ENCODE data around the gene MPPE1.
"Not testable (repeated sequence)": the region's sequence is repeated elsewhere in the genome, so short reads cannot be mapped to it uniquely, and the experiment has no call there.

MPPE1 gene, protein sequence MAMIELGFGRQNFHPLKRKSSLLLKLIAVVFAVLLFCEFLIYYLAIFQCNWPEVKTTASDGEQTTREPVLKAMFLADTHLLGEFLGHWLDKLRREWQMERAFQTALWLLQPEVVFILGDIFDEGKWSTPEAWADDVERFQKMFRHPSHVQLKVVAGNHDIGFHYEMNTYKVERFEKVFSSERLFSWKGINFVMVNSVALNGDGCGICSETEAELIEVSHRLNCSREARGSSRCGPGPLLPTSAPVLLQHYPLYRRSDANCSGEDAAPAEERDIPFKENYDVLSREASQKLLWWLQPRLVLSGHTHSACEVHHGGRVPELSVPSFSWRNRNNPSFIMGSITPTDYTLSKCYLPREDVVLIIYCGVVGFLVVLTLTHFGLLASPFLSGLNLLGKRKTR

DNA sequence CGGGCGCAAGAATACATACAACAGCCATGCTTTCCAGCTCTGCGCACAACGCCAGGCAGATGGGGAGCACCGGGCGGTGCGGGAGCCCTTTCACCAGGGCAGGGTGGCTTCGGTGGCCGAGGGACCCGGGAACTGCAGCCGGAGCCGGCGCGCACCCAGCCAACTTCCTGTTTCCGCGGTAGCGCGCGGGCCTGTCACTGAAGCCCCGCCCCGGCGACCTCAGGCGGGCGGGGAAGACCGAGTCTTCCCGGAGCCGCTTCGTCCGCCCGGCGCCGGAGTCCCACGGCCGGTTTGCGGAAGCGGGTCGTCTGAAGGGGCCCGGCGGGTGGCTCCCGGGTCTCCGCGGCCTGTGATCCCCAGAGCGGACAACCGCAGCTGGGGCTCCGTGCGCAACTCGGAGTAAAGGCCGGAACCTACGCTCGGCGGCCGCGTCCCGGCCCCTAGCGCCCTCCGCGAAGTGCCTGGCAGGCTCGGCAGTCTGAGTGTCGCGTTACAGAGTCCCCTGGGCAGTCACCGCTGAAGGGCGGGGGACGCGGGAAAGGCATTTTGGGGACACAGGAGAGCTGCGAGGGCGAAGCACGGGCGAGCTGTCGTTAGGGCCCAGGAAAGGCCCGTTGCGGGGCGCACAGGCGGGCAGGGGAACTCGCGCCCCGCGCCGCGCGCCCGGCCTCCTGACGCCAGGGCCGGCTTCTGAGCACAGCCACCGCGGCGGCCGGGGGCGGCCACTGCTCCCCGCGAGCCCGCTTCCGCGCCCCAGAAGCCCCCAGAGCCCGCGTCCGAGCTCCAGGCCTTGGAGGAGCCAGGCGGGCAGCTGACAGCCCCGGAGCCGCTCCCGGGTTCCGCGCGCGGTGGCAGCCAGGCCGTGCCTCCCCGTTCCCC is at the start of gene MPPE1:
TSS of gene MPPE1 (minus strand) at position 136 of the 879 bp plus-strand sequence. CDS start 11,053 bp downstream, outside the sequence.
- peak; percentile 86 for DNase-seq

DNA sequence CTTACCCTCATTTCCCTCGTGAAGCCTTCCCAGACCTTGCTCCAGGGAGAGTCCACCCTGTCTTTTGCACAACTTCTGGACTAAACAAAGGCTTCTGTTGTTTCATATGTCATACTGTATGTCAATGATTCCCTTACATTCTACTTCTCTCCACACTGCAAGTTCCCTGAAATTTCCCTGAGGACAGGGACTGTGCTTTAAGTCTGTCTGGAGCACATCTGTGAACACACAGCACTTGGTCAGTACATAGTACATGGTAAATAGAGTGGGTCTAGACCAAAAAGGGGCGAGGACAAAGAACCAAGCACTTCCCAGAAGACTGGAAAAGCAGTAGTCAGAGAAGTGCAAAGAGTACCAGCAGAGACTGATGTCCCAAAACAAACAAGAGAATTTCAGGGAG is 49.5 kb upstream of the MPPE1 start:
- DNase-seq, result no peak

DNA sequence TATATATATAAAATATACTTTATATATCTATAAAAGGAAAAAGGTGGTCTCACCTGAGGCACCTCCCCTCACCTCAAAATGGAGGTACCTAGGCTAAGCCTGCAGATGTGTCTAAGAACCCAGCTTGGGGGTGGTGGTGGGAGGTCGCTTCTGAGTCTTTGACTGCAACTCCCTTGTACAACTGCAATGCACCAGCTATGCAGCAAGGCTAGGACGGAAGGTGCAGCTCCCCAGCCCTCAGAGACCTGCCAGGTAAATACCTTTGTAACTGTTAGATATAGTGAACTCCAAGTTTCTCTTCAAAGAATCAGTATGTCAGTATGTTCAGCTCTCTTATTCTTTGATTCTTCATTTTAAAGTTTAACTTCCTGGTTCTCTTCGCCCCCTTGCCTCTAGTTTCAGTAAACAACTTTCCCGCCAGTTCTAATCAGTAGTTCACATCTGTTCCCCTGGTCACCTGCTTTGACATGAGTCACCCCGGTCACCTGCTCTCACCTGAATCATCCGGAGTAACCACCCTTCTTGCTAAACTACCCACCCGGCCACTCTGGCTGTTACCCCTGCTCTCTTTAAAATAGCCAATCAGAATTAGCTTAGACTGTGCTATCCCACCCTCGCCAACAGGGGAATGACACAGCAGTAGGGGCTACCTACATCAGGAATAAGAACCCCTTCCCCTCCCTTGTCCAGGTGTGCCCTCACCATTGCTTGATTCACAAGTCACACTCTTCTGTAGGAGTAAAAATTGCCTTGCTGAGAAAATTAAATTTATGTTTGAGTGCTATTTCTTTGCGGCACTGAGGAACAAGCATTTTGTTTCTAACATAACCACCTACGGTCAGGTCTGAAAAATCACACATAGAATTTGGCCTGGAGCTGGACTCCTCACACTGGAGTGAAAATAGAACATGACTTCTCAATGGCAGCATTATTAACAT is 48.5 kb upstream of the MPPE1 start:
- DNase-seq, result no peak

DNA sequence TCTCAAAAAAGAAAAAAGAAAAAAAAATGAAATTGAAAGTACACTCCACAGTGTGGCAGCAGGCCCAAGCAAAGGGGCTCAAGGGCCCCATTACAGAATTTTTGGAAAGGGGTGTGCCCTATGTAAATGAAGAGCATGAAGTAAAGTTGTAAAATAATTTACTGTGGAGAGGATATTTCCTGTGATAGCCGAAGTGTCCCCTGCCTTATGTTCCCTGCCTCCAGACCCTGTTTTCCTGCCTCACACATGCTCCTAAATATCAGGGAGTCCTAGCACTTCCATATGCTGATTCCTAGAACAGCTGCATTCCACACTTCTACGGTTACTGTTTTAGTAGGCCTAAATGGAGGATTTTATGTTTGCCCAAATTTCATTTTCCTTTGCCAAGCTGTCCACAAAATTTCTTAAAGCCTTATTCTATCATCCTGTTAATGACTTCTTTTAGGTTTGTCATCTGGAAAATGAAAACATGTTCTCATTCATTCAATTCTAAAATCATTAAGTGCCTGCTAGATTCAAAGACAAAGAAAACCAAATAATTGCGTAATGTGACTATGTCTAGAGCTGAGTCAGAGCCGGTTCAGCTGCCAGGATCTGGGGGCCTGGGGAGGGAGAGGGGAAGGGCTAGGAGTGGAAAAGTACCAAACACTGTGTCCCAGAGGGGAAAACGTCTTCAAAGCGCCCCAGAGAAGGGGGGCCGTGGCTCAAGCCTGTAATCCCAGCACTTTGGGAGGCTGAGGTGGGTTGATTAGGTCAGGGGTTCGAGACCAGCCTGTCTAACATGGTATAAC is 47.3 kb upstream of the MPPE1 start:
- no peak for DNase-seq

DNA sequence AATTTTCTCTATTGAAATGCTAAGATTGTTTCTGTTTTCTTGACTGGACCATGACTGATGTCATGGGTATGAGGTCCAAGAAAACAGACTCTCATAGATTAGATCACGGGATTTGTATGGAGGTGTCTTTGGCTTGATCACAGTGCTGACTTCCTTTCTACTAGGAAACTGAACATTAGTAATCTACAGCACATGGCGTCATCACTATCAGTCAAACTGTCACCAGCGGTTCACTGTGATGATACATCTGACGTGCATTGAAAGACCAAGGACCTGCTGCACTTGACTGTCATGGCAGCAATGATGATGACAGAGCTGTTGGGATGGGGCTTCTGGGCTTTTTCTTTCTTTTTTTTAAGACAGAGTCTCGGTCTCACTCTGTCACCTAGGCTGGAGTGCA is 45.0 kb upstream of the MPPE1 start:
- no peak for DNase-seq

DNA sequence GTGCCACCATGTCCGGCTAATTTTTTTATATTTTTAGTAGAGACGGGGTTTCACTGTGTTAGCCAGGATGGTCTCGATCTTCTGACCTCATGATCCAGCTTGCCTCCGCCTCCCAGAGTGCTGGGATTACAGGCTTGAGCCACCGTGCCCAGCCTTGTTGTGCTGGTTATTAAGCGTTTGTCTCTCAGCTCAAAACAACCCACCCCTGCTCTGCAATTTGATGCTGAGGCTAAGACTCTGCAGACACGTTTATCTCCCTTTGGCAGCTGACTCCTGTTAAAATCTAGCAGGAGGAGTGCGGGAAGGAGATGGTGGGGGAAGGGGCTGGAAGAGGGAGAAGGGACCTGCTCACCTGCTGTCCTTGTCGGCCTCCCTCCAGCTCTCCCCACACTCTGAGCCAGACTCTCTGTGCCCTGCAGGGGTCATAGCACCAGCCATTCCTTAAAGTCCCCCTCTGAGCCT is 43.3 kb upstream of the MPPE1 start:
- DNase-seq, result no peak

DNA sequence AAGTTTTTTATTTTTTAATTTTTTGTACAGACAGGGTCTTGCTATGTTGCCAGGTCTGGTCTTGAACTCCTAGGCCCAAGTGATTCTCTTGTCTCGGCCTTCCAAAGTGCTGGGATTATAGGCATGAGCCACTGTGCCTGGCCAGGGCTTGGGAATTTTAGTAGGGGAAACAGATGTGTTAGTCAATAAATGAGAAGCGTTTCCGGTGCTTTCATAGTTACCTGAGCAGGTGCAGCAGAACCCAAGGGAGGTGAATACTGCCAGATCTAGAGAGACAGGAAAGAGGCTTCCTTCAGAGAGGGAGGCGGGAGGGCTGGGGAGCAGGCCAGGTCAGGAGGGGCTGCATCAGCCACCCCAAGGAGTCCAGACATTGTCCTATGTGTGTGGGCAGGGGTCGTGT is 42.7 kb upstream of the MPPE1 start:
- DNase-seq, result no peak

DNA sequence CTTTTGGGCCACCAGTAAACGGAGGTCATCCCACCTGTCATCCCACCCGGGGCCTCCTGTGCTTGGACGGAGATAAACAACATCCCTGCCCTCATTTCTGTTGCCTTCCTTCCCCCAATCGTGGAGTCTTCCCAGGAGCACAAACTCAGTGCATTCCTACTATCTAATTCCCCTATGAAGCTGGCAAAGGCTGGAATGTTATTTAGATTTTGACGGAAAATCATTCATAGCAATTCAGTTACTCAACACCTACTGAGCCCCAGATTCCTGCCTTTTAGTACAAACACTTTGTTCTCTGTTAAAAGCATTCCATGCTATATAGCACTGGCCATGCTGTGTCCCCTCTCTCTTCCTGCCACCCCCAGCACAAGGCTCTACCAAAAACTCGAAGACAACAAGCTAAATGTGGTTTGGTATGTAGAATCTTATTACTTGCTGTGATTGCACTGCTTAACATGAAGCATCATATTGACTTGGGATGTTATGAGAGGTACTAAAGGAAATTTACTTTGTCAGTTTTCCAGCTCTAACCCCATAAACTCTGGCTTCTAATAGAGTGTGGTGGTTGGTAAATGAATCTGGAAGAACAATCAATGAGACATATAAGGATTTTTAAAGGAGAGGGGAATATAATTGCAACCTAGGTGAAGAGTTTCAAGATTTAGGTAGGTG is 40.9 kb upstream of the MPPE1 start:
- no peak for DNase-seq

DNA sequence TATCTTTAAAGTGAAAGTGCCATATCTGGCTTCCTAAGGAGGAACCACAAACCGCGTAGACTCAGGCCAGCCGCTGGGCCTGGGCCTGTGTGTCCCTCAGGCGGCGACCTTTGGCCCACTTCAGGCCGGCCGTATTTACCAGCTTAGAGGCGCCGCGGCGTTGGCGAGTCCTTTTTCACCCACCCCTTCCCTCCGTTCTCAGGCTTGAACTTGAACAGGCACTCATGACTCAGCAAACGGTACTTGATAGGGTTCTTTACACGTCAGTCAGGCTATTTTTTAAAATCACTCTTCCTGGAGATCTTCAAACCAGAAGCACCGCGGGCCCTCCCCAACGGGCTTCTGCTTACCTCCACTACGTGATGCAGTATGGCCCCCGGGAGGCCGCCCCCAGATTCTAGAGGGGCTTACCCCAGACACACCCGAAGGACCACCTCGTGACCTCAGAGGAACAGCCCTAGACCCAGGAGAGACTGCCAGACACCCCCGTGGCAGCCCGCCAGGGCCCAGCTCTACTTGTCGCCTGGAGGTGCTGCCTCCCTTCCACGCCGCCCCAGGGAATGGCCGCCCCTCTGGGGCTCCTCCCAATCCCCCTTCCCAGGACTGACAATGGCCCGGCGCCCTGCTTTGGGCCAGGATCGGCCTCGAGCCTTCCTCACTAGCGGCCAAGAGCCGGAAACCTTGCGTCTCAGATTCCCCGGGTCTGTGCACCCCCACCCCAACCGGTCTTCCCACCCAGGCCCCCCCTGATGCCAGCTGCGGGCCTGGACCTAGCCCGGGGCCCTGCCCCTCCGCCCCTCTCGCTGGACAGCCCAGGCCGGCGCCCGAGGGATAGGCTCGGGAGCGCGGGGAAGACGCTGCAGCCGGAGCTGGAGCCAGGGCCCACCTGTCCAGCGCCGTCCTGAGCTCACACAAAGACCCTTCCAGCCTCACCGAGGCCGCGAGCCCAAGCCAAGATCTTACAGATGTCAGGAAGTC is 39.4 kb upstream of the MPPE1 start:
- DNase-seq, result peak; percentile 71

DNA sequence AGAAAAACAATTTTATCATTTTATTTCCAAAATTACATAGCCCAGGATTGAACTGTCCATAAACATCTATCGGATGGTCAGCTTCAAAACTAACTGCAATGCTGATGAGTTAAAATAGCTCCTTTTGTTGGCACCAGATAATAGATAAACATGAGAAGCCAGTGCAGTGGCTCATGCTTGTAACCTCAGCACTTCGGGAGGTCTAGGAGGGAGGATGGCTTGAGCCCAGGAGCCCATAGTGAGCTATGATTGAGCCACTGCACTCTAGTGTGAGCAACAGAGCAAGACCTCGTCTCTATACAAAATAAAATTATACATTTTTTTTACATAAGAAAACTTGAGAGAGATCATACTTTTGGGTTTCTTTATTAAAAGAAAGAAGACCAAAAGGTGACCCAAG is 38.6 kb upstream of the MPPE1 start:
- DNase-seq, result no peak

DNA sequence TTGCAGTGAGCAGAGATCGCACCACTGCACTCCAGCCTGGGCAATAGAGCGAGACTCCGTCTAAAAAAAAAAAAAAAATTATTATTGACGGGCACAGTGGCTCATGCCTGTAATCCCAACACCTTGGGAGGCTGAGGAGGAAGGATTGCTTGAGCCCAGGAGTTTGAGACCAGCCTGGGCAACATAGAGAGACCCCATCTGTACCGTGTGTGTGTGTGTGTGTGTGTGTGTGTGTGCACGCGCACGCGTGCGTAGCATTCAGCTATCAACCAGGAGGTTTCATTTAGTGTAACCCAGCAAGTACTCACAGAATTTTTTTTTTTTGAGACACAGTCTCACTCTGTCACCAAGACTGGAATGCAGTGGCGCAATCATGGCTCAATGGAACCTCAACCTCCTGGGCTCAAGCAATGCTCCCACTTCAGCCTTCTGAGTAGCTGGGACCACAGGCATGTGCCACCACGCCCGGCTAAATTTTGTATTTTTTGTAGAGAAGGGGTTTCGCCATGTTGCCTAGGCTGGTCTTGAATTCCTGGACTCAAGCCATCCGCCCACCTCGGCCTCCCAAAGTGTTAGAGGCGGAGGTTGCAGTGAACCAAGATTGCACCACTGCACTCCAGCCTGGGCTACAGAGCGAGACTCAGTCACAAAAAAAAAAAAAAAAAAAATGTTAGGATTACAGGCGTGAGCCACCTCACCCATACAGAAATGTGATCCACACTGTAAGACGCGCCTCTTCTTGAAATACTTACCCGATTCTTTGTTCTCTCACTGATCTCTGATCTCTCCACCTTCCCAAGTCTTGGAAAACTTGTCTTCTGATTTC is 37.9 kb upstream of the MPPE1 start:
- not testable (repeated sequence) for DNase-seq

DNA sequence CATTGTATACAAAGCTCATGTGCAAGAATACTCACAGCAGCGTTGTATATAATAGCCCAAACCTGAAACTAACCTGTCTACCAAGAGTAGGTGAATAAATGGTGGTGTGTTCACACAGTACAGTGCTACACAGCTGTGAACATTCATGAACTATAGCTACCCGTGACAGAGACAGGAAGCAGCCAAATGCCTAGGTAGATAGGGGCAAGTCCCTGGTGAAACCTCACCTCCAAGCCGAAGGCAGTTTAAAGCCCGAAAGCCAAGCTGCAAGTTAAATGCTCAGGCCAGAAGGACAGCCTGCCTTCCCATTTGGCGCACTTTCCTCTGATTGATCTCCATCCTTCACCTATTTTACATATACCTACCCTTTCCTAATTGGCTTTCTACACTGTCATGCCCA is 36.7 kb upstream of the MPPE1 start:
- DNase-seq, result no peak

DNA sequence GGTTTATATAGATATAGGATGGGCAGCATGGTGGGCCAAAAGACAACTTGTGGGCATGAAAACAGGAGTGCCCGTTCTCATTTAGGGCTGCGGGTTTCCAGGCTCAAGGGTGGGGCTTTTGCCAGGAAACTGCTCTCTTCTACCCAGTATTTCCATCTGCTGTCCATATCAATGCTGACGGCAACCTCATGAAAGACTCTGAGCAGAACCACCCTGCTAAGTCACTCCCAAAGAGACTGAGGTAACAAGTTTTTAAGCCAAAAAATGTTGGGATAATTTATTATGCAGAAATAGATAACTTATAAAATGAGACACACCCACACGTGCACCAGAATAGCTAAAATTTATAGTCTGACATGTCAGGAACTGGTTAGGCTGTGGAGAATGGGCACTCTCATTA is 36.1 kb upstream of the MPPE1 start:
- no peak for DNase-seq

DNA sequence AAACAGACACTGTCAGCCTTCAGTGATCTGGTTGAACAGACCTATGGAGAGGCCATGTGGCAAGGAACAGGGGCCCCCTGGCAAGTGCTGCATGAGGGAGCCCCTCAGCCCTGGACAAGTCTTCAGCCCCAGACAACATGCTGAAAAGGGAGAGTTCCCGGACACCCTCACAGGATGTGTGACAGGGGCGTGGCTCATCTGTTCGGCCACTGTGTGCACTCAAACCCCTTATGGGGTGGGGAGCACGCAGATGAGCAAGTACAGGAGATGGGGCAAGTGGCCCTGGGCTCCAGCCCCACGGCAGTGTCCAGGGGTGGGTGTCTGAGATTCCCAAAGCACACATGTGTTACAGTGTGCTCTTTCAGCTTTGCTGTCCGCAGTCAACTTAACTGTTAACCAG is 35.4 kb upstream of the MPPE1 start:
- DNase-seq, result no peak

DNA sequence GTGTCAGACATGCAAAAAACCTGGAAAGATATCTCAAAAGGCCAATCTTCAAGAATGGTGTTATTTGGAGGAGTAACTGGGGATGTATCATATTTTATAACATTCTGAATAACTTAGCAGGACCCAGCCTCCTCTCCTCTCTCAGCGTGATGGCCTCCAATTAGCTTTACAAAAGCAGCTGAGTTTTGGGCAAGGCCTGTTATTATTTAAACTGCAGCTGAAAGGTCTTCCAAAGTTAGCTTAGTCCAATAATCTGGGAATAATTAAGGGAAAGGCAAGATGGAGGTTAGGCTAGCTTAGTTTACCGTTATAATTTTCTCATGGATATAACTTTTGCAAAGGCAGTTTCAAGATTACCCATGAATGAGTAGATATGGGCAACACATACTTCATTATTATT is 32.8 kb upstream of the MPPE1 start:
- no peak for DNase-seq

DNA sequence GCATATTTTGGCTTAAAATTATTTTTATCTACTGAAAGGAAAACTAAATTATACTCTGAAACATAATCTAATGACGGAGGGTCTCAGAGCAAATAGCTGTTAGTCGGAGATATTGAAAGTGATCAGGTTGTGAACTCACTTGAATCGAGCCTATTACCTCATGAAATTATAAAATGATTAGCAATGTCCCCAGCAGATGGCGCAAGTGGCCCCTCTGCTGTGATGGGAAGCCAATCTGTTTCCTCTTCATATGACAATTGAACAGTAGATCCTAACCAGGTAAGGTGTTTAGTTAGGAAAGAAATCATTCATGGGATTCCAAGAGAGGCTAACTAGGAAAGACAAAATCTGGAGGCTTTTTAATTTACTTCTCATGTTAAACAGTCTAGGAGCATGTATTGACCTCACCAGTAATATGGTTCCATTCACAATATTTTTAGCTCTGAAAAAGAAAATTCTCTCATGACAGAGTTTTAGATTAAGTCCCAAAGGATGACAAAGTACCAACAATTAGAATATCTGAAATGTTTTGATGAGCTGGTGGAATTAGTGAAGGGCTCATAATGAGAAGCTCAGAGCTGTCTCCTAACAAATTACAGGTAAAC is 29.9 kb upstream of the MPPE1 start:
- DNase-seq, result peak; percentile 78

DNA sequence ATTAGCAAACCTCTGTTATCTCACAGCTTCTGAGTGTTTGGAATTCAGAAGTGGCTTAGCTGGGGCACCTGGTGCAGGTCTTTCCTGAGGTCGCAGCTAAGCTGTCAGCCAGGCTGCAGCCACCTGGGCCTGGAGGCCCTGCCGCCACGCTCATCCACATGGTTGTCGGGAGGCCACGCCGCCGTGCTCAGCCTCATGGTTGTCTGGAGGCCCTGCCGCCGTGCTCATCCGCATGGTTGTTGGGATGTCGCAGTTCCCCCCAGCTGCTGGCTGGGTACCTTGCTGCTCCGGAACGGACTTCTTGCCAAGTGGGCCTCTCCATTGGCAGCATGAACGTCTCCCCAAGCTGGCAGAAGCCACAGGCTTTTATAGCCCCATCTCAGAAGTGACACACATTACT is 24.3 kb upstream of the MPPE1 start:
- no peak for DNase-seq

DNA sequence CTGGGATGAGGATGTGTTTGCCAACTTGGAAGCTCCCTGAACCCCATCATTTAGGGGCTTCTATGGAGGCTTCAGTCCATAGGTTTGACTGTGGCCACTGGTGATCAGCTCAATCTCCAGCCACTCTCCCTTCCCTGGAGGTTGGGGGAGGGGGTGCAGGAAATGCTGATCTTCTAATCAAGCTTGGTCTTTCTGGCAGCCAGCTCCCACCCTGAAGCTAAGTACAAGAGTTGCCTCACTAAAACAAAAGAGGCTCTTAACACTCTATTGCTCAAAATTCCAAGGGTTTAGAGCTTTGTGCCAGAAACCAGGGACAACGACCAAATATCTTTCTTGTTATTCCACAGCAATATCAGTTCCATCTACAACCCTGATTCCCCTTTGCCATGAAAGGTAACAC is 19.4 kb upstream of the MPPE1 start:
- no peak for DNase-seq

All from CD4-positive, alpha-beta T cell treated with Interleukin-21 for 1 hour (primary cell).